Heart left ventricle (tissue), 13 donors: ENCODE data around the gene MUL1.

ENCODE experiments used
- CTCF ChIP-seq, 12 donors: fragments of 200-600 bp; sonication (generic) in 4 of 12; IDR thresholded peaks; one replicate each; pipeline versions ENCODE4 v1.5.0 to v1.8.0; 2018 to 2022; ENCODE audit warnings: antibody characterized with exemption in 12 of 12, mild to moderate bottlenecking in 5 of 12
- POLR2A ChIP-seq, 2 donors: fragments of 450-650 bp; IDR thresholded peaks; one replicate each; pipeline ENCODE4 v1.6.1; 2017; ENCODE audit warnings: antibody characterized with exemption in 2 of 2, mild to moderate bottlenecking in 2 of 2, moderate library complexity in 2 of 2
- donor health status: ischemic (EF 13 %, LVEDD 7.1; RV severe dilation, severe dysfunction).
- donor health status: DM: no; HTN: yes; CAD: no.
- donor health status: DM: no; HTN: no; CAD: no.
- donor health status: ischemic (EF 25% LVEDD 6.9; RV normal size, moderate dysfunction).
- donor health status: ischemic (EF 25% LVEDD 5.7; RV mildly dilated, moderate dysfunction).
- donor health status: ischemic (EF 35%, LVEDD 5.7; RV mildly dilated, moderate dysfunction).
- donor health status: nonischemic (EF 11% LVEDD 7.7; RV severe dilation, severe dysfunction).
- donor health status: DM: yes; HTN: yes; CAD: no.
- donor health status: PGD.
- donor health status: ischemic (EF 29% LVEDD 5.4; RV normal size, mild dysfunction).
- donor health status: nonischemic (EF 23%, LVEDD 6.1; RV moderate dilation, normal function).

GRCh38 chr1:20465187-20465586 lies 42.8 kb downstream of the MUL1 start:
- no peak for TF ChIP-seq CTCF (IDR thresholded peaks at IDR 0.05)
- no peak for TF ChIP-seq POLR2A (IDR thresholded peaks at IDR 0.05)
